HS-27A (cell line): ENCODE measurements around the gene SRPX2.
"Not testable (repeated sequence)": the region's sequence is repeated elsewhere in the genome, so short reads cannot be mapped to it uniquely, and the experiment has no call there.

Source experiments
- DNase-seq: peaks from one replicate; pipeline ENCODE4 v3.0.0-alpha.2; 2012; ENCODE audit warnings: low read depth, missing footprints

The SRPX2 gene

DNA sequence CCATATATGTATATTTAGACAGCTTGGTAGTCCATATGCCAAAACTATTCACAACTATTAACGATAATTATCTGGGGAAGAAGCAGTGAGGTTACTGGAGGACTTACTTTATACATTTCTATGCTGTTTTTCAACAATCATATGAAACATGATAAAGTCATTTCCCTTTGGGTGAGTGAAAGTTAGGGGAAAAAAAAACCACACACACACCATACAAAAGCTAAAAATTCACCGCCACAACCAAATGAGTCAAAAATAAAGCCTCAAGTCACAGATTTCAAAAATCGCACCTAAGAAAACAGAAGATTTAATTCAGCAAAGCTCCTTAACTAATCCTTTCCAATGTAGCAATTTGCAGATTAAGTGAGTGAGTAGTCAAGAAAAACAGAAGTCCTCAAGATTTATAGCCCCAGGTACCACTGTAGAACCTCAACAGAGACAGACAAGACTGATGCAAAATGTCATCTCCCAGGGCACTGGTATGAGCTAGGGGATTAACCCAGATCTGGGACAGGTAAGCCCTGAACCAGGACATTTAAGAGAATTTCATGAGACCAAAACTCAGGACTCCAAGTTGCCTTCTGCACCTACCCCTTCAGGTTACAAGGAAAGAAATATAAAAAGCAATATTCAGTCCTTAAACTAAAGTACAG is 52.8 kb downstream of the SRPX2 start:
- no peak for DNase-seq

DNA sequence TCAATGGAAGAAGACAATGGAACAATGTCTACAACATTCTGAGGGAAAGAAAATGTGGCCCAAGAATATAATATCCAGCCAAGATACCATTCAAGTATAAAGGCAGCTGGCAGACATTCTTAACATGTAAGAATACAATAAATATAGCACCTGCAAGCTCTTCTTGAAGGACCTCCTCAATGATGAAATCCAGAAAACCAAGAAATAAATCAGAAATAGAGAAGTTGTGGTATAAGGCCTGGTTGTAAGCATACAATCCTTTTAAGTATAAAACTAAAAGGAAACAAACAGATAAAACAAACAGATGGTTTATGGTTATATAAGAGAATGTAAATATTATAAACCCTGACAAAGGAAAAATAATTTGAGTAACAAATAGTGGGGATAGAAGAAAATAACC is 54.6 kb downstream of the SRPX2 start:
- no peak for DNase-seq

DNA sequence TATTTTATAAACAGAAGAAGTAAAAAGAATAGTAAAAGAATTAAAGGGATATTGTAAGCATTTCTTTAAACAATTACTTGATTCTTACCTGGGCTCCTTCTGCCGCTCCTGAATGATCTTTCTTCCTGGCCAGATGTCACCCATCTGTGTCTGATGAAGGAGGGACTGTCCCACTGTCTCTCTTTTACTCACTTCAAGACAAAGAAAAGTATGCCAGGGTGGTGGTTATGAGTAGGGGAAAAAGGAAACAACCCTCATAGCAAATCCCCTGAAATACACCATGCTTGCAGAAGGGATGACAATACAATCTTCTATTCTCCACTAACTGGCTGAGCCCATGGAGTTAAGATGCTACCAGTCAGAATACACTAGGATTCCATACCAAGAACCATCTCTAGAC is 56.8 kb downstream of the SRPX2 start:
- no peak for DNase-seq

DNA sequence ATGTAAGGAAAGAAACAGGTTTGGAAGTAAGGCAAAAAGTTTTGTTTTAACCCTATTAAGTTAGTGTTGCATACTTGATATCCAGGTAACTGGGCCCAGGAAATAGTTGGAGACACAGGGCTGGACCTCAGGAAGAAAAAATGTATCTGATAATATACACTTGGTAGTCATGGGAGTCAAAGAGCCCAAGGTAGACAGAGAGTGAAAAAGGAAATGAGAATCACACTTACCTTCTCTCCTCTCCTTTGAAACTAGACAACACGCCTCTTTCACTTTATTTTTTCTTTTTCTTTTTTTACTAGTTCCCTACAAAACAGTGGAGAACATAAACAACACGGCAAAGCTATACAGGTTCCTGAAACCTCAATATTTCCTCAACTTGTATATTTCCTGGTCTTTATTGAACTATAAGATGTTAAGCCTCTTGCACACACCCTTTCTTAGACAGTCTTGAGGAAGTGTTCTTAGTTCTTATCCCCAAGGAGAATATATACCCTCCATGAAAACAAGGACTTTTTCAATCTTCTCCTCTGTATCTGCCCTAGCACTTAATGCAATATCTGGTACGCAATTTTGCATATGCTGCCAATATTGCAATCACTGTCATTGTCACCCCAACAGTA is 60.7 kb downstream of the SRPX2 start:
- no peak for DNase-seq

DNA sequence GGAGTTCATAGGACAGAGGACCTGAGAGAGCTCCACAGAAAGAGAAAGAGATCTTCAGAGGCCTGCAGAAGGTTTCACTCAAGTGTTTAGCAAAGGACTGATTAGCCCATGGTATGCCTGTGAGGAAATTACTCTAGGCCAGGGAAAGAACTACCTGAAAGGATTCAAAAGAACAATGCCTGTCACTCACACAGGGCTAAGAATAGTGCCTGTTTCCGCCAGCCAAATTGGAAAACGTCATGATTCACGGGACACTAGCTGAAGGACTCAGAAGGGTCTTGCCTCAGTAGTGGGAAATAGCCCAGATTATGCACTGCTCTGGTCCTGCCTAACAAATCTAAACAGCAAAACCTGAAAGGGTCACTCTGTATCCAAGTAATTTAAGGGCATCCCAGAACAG is 66.8 kb downstream of the SRPX2 start:
- DNase-seq, result no peak

DNA sequence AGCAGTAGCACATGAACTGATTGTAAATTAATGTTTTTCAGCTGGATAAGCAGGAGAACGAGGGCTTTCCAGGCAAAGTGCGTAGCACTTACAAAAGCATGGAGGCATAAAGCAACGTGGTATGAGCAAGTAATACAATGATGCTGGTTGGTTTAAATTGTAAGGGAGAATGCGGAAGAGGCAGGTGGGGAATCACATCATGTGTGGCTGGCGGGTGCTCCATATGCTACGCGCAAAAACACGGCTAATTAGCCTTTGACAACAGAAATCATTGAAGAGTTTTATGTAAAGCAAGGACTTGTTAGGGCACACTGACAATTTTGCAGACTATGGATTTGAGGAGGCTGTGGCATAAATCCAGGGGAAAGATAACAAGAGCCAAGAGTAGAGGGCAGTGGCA is 73.4 kb downstream of the SRPX2 start:
- no peak for DNase-seq

DNA sequence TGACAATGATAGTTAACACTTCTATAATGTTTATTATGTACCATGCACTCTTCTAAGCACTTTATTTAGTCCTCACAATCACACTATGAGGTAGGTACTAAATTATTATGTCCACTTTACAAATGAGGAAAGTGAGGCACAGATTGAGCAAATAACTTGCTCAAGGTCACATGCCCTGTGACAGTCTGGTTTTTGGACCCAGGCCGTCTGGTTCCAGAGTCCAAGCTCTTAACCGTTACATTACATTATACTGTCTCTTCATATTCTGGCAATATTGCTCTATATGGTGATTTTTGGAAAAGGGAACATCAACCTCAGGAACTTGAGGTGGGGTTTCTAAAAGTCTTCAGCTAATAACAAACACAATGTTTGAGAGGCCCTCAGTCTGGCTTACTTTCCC is 75.1 kb downstream of the SRPX2 start:
- DNase-seq, result no peak

DNA sequence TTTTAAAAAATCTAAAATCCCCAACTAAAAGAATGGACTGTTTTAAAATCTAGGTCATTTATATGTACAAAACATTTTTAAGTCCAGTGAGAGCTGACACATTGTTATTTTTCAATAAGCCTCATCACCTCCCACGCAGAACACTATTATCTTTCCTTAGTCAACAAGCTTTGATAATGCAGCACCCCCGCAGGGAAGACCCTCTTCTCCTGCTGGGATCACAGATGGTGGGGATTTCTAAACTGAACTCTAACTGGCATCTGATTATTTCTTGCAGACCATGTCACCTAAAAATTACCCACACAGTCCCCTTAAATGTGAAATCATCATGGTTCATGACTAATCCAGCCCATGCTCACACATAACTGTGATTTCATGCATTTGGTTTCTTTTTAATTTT is 76.3 kb downstream of the SRPX2 start:
- no peak for DNase-seq

DNA sequence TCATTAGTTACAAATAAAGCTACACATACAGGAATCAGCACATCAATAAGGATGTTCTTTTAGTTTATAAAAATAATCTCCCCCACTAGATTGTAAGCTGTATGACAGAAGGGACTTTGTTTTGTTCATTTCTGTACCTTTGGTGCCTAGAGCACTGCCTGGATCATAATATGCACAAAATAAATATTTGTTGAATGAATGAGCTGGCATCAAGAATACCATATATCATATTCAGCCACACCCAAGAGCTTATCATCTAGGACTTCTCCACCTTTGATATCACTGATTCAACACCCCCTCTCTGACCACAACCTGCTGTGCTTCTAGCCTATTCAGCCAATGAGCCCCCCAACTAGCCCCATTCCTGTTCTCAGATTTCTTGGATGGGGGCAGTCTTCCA is 77.3 kb downstream of the SRPX2 start:
- DNase-seq, result no peak

DNA sequence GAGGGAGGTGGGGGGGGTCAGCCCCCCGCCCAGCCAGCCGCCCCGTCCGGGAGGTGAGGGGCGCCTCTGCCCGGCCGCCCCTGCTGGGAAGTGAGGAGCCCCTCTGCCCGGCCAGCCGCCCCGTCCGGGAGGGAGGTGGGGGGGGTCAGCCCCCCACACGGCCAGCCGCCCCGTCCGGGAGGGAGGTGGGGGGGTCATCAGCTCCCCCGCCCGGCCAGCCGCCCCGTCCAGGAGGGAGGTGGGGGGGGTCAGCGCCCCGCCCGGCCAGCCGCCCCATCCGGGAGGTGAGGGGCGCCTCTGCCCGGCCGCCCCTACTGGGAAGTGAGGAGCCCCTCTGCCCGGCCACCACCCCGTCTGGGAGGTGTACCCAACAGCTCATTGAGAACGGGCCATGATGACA is 80.0 kb downstream of the SRPX2 start:
- DNase-seq, result not testable (repeated sequence)
